Right forelimb (tissue), 1 donor: ENCODE data around the gene LRRC59.
A peak's percentile ranks its signal among the peaks of the same experiment; 100 is the strongest.
"Not testable (repeated sequence)": the region's sequence is repeated elsewhere in the genome, so short reads cannot be mapped to it uniquely, and the experiment has no call there.

Source experiments
- DNase-seq: peaks from one replicate; pipeline ENCODE4 v3.0.0-alpha.2; 2018

LRRC59 gene

DNA sequence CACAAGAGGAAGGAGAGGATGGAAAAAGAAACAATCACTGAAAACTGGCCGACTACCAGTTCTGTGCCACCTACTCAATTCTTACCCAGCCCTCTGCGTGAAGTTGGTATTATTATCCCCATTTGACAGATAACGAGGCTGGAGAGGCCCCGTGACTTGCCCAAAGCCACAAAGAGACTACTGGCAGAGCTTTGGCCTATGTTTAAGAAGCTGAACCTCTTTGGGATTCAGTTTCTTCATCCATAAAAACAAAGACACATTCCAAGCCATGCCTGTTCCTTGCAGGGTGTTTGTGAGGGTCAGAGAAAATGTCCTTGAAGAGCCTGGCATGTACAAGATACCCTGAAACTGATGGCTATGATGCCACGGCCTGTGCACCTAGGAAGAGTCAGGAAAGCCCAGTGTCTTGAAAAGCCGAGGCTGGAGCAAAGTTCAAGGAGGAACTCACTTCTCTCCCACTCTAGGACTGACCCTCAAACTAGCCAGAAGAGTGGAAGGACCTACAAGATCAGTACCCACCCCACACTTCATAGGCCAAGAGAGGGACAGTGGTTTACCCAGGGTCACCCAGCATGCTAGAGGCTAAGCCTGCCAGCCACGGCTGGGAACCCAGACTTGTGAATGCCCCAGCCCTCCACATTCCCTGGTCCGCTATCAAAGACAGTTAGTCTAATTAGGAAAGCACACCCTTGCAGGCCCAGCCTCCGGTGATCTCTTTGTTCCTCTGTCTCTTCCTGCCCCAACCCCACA lies 27.1 kb upstream of the LRRC59 start:
- no peak for DNase-seq

DNA sequence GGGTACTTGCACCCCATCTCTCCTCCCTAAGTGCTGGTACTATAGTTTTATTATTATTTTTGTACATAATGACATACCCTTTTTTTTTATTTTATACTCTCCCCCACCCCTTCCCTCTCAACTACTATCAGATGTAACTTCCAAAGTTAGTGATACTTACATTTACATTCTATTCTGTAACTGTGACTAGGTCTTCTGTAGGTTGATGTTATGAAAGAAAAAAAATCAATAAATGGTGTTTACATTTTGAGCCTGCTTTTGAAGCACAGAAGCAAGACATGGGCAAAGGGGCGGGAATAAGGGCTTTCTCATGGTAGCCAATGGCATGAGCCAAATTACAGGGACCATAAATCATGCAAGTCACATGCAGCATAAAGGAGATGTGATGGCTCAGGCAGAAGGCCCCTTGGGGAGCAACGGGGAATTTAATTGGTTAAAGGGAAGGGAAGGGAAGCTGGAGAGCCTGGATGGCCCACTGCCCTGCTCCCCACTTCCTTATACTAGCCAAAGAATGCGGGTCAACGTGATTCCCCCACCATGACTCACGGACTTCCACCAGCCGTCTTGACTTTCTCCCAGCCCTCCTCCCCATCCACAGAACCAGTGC lies 26.3 kb upstream of the LRRC59 start:
- DNase-seq = no peak

DNA sequence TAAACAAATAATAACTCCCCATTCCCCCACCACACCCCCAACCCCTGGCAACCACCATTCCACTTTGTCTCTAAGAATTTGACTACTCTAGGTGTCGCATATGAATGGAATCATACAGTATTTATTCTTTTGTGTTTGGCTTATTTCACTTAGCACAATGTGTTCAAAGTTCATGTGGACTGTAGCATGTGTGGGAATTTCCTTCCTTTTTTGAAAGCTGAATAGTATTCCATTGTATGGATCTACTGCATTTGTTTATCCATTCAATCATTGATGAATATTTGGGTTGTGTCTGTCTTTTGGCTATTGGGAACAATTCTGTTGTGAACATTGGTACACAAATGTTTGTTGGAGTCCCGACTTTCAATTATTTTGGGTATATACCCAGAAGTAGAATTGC lies 25.4 kb upstream of the LRRC59 start:
- DNase-seq = no peak

DNA sequence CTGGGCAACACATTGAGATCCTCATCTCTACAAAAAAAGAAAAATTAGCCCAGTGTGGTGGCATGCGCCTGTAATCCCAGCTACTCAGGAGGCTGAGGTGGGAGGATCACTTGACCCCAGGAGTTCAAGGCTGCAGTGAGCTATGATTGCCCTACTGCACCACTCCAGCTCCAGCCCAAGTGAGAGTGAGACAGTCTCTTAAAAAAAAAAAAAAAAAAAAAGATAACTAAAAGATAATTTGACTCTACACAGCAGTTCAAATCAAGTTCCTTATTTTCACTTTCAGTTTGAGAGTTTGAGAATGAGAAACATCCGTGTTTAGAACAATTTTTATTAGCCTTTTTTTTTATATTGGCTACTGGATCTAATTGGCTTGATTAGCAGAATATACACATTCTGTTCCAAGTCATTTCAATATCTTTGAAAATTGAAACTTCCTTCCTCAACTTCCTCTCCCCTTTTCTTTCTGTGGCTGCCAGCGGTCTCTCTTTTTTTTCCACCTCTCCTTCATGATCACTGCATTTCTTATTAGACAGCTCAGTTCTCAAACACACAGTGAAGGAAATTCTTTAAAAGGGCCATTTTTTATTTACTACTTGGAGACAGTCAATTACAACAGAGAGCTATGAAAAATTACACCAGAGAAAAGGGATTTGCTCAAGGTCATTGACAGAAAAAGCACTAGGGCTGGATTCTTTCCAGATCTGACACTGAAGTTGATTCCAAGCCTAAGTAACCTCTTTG lies 24.2 kb upstream of the LRRC59 start:
- no peak for DNase-seq

DNA sequence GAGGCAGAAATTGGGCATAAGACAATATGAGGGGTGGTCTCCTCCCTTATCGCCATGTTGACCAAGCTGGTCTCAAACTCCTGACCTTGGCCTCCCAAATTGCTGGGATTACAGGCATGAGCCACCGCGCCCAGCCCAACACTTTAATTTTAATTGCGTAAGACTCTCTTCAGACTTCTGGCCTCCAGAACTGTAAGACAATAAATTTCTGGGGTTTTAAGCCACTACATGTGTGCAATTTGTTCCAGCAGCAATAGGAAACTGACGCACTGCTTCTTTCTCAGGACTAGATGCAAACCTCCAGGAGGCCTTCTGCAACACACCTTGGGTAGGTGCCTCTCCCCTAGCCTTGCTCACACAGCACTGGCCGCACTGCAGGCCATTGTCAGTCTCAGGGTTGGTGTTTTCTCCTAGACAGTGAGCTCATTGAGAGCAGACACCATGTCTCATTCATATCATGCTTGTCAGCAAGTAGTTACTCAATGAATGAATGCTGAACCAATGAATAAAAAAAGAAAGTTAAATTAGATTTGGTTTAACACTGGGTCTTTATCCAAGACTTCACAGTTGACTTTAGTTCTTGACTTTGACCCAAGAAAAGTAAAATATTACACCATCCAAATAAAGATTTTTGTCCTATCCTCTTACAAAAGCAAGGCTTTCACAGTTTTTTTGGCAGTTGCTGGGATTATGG lies 23.2 kb upstream of the LRRC59 start:
- DNase-seq = no peak

DNA sequence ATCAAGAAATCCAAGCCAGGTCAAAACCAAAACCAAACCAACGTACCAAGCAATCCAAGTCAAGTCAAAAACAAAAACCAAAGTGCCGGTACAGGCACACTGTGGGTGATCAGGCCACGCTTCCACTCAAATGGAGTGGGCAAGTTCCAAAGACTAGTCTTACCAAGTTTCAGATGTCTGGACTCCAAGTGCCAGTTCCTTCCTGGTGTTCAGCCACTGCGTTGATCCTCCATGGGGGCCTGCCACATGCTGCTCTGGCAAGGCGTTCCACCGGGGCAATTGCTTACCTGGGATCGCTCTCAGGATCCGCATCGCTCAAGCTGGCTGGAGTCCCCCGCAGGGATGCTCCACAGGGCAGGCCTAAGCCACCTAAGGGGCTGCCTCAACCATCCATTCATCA lies 22.3 kb upstream of the LRRC59 start:
- not testable (repeated sequence) for DNase-seq

DNA sequence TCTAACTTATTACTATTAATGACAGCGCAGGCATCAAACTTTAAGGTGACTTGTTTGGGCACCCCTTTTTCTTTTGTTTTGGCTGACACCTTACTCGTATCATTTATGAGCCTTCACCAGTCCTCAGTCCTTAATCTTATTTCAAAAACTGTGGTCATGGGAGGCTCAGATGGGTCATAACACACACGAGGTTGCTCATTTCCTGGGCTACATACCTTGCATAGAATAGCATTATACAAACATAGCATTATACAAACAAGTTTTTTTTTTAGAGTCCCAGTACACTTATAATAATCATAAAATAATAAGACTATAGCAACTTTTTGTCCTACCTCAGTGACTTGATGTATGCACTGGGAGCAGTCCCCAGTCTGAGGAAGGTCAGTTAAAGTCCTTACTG lies 17.5 kb upstream of the LRRC59 start:
- DNase-seq = no peak

DNA sequence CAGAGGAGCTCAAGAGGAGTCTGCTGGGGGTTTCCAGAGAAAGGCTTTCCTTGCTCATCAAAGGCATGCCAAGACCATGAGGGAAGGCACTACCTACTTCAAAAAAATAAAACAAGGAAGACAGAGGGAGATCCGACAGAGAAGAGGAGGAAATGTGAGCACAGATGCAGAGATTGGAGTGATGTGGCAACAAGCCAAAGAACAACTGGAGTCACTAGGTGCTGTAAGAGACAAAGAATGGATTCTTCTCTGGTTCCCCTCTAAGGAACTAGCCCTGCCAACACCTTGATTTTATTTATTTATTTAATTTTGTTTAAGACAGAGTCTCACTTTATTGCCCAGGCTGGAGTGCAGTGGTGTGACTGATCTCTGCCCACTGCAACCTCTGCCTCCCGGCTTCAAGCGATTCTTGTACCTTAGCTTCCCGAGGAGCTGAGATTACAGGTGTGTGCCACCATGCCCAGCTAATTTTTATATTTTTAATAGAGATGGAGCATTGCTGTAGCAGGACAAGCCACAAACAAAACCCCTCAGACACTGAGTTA lies 14.9 kb upstream of the LRRC59 start:
- no peak for DNase-seq

DNA sequence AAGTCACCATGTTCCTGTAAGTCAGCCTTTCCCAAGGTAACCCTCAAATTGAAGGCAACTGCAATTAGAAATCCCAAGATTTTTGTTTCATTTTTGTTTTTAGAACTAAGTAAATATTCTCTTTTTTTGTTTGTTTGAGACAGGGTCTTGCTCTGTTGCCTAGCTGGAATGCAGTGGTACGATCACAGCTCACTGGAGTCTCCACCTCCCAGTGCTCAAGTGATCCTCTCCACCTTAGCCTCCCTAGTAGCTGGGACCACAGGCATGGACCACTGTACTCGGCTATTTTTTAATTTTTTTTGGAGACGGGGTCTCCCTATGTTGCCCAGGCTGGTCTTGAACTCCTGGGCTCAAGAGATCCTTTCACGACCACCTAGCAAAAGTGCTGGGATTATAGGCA lies 10.6 kb upstream of the LRRC59 start:
- DNase-seq = no peak

DNA sequence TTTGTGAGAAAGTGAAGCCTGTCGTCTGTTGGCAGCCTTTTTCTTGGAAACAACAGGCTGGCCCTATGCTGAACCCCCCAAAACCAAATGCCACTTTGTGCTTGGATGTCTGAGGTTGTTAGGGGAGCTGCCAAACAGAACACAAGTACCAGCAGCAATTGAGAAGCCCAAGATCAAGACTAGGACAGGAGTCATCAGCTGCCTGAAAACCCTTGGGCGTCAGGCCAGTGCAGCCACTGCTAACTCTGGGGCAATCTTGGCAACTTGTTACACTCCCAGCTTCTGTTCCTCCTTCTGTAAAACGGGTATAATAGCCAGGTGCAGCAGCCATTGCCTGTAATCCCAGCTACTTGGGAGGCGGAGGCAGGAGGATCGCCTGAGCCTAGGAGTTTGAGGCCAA lies 9.3 kb upstream of the LRRC59 start:
- no peak for DNase-seq

DNA sequence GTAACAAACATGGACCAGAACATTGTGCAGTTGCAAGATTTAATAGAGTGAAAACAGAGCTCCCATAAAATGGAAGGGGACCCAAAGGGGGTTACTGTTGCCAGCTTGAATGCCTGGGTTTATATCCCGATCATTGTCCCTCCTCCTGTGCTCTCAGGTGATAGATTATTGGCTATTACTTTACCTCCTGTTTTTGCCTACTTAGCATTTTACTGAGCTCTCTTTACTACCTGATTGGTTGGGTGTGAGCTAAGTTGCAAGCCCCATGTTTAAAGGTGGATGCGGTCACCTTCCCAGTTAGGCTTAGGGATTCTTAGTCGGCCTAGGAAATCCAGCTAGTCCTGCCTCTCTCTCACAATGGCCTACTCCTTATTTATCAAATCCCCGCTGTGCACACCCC lies 8.0 kb upstream of the LRRC59 start:
- not testable (repeated sequence) for DNase-seq

DNA sequence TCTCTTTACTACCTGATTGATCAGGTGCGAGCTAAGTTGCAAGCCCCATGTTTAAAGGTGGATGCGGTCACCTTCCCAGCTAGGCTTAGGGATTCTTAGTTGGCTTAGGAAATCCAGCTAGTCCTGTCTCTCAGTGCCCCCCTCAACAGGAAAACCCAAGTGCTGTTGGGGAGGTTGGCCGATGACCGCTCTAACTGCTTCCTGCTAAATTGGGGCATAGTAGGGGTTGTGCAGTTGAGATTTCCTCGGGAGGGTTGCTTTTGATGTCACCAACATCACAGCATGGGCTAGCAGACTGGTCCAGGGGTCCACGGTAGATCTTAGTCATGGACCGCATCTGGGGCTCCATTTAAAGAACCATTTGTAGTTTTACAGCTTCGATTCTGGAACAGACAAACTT lies 2.3 kb upstream of the LRRC59 start:
- DNase-seq = not testable (repeated sequence)

DNA sequence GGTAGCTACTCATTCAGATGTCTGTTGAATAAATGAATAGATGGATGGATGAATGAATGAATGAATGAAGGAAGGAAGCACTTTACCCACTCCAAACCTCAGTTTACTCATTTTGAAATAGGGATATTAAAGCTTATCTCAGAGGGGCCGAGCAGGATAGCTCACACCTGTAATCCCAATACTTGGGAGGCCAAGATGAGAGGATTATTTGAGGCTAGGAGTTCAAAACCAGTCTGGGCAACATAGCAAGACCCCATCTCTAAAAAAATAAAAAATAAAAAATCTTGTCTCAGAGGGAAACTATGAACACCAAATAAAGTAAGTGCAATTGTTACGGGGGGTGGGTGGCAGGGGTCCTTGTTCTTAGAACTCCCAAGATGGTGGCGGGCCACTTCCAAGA lies 1.3 kb upstream of the LRRC59 start:
- DNase-seq = not testable (repeated sequence)

DNA sequence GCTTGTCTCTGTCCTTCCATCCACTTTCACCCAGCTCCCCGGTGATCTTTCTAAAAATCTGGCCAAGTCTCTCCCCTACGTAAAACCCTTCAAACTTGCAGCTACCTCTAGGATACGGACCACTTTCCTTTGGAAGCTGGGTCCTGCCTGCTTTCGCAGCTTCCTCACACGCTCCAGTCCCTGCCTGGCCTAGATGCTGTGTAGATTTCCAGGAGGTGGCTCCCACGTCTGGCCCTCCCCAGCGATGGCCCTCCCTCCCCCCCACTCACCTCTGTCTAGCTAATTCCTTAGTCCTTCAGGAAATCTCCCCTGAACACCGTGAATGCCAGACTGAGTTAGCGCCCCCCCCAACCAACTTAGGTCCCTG lies 579 bp upstream of the LRRC59 start:
- DNase-seq = no peak

DNA sequence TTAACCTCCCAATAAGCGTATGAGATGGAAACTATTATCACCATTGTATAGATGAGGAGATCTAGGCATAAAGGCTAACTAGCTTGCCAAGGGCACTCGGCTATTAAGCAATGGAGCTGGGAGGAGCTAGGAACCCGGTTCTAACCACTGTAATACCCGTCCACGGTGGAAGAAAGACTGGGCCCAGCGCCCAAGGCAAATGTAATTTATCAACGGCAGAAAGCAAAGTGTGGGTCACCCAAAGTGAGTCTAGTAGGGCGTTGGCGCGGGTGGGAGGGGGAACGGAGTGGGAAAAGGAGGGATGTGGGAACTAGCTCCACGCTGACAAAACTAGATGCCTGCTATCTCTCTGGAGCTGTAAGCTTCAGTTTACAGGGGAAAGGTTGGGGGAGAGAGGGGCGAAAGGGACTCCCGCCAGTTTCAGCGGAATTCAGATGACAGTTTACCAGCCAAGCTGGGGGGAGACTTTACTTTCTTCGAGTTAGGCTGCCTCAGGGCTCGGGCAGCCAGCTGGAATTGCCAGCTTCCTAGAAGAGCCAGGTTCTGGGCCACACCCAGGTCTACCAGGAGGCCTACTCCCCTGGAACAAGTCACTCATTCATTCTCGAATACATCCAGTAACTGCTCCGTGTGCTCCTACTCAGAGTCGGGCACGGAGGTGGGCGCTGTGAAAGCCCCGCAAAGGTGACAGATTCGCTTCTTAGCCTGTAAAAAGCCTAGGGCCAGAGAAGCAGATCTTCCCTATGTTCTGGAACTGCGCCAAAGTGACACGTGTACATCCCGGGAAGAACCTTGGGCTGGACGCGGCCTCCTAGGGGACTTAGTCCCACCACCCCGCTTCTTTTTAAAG lies 837 bp downstream of the LRRC59 start:
- peak; percentile 70 for DNase-seq

DNA sequence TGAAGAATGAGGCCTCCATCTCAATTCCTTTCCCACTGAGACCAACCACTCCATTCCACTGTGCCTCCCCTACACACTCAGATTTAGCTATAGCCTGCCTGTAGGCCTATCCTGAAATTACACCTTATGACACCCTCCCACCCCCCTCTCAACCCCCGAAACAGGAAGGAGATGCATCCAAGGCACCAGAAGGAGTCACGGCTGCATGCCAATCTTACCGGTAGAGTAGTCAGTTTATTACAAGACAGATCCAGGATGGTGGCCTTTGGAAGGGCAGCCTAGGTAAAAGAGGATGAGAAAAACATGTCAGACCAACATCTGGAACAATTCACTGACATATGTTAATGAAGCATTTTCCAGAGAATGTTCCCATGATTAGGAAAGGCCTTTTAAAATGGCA lies 2.6 kb downstream of the LRRC59 start:
- no peak for DNase-seq

DNA sequence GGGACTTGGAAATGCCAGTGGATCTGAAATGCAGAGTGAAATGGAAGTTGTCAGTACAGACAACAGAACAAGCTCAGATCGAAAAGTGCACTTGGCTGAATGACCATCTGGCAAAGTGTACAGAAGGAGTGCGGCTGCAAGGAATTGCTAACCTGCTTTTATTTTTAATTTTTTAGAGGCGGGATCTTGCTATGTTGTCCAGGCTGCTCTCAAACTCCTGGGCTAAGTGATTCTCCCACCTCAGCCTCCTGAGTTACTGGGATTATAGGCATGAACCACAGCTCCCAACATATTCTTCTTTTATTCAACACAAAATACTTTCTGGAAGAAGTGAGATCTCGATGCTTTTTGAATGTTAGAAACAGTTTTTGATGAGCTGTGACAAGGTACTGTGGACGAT lies 3.6 kb downstream of the LRRC59 start:
- DNase-seq = no peak

DNA sequence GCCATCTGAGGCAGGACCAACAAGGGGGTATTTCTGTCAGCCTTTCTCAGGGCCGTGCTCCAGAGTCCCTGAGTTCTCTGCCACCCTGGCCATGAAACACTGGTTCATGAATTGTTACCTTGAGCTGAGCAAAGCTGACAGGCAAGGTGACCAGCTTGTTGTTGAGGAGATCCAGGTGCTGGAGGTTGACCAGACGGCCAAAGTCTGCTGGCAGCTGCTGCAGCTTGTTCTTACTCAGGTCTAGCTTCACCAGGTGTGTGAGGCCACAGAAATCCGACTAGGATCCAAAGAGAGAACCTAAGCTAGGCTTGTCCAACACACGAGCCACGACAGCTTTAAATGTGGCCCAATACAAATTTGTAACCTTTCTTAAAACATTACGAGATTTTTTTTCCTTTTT lies 4.7 kb downstream of the LRRC59 start:
- no peak for DNase-seq

DNA sequence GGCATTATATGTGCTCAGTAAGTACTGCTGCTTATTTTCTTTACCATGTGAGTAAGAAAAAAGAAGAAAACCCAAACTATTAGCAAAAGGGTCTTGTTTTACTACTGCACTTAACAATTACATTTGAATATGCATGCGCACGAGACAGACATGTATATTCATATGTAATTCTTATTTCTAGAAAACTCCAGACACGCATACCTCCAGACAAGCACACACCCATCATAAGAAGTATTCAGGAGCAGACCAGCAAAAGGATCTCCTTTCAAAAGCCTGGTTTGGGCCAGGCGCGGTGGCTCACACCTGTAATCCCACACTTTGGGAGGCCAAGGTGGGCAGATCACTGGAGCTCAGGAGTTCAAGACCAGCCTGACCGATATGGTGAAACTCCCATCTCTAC lies 7.8 kb downstream of the LRRC59 start:
- DNase-seq = no peak

DNA sequence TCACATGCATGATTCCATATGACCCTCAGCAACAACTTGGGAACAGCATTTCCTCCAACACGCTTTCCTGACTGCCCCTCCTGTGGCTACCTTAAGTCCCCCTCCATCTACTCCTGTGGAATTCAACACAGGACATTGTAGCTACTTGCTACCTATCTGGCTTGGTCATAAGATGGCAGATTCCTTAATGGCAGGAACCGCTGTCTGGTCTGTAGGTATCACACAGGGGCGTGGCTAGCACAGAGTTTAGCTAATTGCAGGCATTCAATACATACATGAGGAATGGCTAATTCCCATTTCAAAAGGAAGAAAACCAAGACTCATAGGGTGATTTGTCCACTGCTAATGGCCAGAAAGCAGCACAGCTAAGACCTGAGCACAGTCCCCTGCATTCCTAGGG lies 8.6 kb downstream of the LRRC59 start:
- DNase-seq = no peak

DNA sequence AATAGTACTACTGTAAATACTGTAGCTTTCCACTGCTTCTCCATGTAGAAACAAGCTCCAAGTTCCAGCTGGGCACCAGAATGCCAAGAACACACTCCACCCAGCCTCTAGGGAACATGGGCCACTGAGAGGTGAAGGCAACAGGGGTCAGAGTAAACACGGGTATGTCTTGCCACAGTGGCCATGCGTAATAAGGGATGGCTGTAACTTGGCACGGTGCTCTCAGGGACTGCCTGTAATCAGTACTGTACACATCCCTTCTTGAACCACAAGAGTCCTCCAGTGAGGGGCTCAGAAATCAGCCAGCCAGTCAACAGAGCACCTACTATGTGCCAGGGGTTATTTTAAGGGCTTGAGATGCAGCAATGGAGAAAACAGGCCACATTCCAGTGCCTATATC lies 10.8 kb downstream of the LRRC59 start:
- no peak for DNase-seq

DNA sequence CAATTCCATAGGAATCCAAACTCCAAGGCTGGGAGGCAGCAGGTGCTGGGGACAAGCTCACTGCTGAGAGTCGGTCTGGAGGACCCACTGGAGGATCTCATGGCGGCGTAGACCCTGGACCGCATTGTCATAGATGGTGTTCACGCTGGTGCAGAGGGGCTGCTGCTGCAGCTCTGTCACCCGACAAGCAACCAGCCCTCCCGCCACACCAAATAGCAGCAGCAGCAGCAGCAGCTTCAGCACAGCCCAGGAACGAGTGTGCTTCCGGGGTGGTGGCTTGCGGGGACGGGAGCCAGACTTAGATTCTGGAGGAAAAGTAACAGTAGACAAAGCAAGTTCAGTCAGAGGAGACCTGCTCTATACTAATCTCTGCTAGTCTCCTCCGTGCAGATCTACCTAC lies 14.4 kb downstream of the LRRC59 start:
- no peak for DNase-seq
